ENCODE data around the gene TRAF2.

TRAF2 gene

DNA sequence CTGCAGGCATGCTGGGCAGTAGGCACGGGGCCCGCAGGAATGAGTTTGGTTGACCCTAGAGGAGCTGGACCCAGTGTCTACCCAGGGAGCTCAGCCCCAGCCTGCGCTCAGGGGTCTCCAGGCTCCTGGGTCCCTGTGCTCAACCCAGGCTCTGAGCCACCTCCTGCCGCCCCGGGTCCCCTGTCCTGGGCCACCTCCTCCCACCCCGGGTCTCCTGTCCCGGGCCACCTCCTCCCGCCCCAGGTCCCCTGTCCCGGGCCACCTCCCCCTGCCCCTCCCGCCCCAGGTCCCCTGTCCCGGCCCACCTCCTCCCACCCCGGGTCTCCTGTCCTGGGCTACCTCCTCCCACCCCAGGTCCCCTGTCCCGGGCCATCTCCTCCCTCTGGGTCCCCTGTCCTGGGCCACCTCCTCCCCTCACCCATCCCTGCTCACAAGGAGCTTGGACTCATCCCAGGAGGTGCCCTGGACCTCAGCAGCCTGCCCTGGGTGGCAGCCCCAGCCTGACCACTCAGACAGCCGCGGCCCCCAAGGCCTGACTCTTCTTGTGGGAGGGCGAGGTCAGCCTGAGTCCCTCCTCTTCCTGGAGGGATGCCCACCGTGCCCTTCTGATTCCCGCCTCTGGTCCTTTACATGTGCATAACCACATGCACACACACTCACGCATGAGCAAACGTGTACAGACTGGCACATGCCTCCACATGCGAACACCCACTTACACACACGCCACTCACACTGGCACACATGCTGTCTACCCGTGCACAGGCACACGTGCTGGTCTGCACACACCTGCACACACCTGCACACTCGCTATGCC is 68.2 kb downstream of the TRAF2 start:
- Histone ChIP-seq H3K36me3 (ENCODE audit: low read depth) (no peaks in the 10 kb centered on the region), H3K4me3 (ENCODE audit: severe bottlenecking) (no peak overlapping the region), H3K4me1 (ENCODE audit: insufficient read depth, poor library complexity, severe bottlenecking) (no peaks in the 10 kb centered on the region), H3K27me3 (ENCODE audit: insufficient read depth, poor library complexity, severe bottlenecking) (no peaks in the 10 kb centered on the region), H3K27ac (ENCODE audit: poor library complexity, severe bottlenecking) (no peak overlapping the region), H3K9me3 (ENCODE audit: severe bottlenecking) (no peaks in the 10 kb centered on the region)
- TF ChIP-seq, protein P1, sequence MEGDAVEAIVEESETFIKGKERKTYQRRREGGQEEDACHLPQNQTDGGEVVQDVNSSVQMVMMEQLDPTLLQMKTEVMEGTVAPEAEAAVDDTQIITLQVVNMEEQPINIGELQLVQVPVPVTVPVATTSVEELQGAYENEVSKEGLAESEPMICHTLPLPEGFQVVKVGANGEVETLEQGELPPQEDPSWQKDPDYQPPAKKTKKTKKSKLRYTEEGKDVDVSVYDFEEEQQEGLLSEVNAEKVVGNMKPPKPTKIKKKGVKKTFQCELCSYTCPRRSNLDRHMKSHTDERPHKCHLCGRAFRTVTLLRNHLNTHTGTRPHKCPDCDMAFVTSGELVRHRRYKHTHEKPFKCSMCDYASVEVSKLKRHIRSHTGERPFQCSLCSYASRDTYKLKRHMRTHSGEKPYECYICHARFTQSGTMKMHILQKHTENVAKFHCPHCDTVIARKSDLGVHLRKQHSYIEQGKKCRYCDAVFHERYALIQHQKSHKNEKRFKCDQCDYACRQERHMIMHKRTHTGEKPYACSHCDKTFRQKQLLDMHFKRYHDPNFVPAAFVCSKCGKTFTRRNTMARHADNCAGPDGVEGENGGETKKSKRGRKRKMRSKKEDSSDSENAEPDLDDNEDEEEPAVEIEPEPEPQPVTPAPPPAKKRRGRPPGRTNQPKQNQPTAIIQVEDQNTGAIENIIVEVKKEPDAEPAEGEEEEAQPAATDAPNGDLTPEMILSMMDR (IDR thresholded peaks at IDR 0.05; ENCODE audit: poor library complexity, severe bottlenecking) = no peak
- no peak for DNase-seq (ENCODE audit: low spot score)
- ATAC-seq (ENCODE audit: low read depth) = no peak

DNA sequence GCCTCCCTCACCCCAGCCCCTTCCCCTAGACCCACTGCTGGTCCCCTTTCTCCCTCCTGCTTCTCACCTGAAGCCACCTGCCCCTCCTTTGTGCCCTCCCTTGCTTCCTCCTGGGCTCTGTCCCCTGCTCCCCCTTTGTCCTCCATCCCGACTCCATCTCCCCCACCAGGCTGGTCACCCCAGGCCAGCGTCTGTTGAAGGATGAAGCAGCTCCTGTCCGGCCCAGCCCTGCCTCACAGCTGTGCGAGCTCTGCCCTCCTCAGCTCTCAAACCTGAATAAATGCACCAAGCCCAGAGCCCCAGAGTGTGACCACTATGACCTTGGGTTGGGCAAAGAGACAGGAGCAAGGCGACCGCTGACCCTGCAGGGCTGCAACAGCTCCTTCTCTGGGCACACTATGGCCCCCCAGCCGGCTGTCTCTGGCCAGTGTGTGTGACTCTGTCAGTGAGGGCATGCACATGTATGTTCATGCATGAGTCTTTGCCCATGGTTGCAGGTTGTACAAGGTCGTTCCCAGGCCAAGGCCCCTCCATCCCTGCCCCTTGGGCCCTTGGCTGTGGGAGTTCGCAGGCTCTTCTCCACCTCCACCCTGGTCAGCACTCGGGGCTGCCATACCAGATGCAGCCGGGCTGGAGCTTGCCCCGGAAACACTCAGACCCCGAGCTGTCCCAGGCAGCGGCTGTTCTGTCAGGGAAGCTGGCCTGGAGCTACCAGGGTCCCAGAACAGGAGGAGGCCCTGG is 69.1 kb downstream of the TRAF2 start:
- Histone ChIP-seq H3K9me3 (ENCODE audit: severe bottlenecking) (no peaks in the 10 kb centered on the region), H3K4me3 (ENCODE audit: severe bottlenecking) (no peak overlapping the region), H3K27ac (ENCODE audit: poor library complexity, severe bottlenecking) (no peak overlapping the region), H3K36me3 (ENCODE audit: low read depth) (no peaks in the 10 kb centered on the region), H3K4me1 (ENCODE audit: insufficient read depth, poor library complexity, severe bottlenecking) (no peaks in the 10 kb centered on the region), H3K27me3 (ENCODE audit: insufficient read depth, poor library complexity, severe bottlenecking) (no peaks in the 10 kb centered on the region)
- TF ChIP-seq, protein P1 (IDR thresholded peaks at IDR 0.05; ENCODE audit: poor library complexity, severe bottlenecking) = no peak
- DNase-seq (ENCODE audit: low spot score) (no peak), ATAC-seq (ENCODE audit: low read depth) (no peak)

DNA sequence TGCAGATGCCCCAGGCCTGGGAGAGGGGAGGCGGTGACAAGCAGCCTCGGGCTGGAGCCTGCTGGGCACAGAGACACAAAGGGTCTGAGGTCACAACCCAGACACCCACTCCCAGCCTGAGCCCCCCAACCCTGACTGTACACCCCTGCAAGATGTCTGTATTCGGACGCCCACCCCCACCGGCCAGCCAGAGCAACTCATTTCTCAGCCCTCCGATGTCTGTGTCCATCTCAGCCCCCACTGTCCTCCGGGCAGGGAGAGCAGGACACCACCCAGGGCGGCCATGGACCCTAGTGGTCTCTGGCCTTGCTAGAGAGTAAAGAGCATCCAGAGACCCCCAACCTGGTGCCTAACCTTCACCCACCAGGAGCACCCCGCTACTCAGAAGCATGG is 69.6 kb downstream of the TRAF2 start:
- ATAC-seq (ENCODE audit: low read depth) = no peak
- no peaks in the 10 kb centered on the region for H3K4me1 ChIP-seq (ENCODE audit: insufficient read depth, poor library complexity, severe bottlenecking)
- DNase-seq (ENCODE audit: low spot score) = no peak
- H3K27me3 ChIP-seq (ENCODE audit: insufficient read depth, poor library complexity, severe bottlenecking) = no peaks in the 10 kb centered on the region
- TF ChIP-seq, protein P1 (IDR thresholded peaks at IDR 0.05; ENCODE audit: poor library complexity, severe bottlenecking) = no peak
- no peaks in the 10 kb centered on the region for H3K36me3 ChIP-seq (ENCODE audit: low read depth)
- no peak overlapping the region for H3K27ac ChIP-seq (ENCODE audit: poor library complexity, severe bottlenecking)
- H3K9me3 ChIP-seq (ENCODE audit: severe bottlenecking) = no peaks in the 10 kb centered on the region
- no peak overlapping the region for H3K4me3 ChIP-seq (ENCODE audit: severe bottlenecking)

DNA sequence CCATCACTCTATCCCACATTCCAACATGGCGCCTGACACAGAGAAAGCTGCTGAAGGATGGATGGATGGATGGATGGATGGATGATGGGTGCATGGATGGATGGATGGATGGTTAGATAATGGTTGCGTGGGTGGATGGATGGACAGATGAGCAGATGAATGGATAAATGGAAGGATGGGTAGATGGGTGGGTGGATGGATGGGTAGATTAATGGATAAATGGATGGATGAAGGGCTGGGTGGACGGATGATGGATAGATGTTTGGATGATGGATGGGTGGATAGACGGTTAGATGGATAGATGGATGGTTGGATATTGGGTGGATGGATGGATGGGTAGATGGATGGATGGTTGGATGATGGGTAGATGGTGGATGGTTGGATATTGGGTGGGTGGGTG is 70.3 kb downstream of the TRAF2 start:
- Histone ChIP-seq H3K4me1 (ENCODE audit: insufficient read depth, poor library complexity, severe bottlenecking) (no peaks in the 10 kb centered on the region), H3K36me3 (ENCODE audit: low read depth) (no peaks in the 10 kb centered on the region), H3K27ac (ENCODE audit: poor library complexity, severe bottlenecking) (no peak overlapping the region), H3K4me3 (ENCODE audit: severe bottlenecking) (no peak overlapping the region), H3K9me3 (ENCODE audit: severe bottlenecking) (no peaks in the 10 kb centered on the region), H3K27me3 (ENCODE audit: insufficient read depth, poor library complexity, severe bottlenecking) (no peaks in the 10 kb centered on the region)
- TF ChIP-seq, protein P1 (IDR thresholded peaks at IDR 0.05; ENCODE audit: poor library complexity, severe bottlenecking) = no peak
- ATAC-seq (ENCODE audit: low read depth) (no peak), DNase-seq (ENCODE audit: low spot score) (no peak)

DNA sequence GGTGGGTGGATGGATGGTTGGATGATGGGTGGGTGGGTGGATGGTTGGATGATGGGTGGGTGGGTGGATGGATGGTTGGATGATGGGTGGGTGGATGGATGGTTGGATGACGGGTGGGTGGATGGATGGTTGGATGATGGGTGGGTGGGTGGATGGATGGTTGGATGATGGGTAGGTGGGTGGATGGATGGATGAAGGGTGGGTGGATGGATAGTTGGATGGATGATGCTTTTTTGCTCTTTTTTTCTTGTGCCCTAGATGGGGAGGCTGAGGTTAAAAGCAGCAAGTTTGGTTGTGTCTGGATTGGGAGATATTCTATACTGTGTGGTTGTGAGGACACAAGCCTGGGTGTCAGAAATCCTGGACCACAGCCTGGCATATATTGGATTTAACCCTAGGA is 71.1 kb downstream of the TRAF2 start:
- TF ChIP-seq, protein P1 (IDR thresholded peaks at IDR 0.05; ENCODE audit: poor library complexity, severe bottlenecking) = no peak
- no peaks in the 10 kb centered on the region for H3K27me3 ChIP-seq (ENCODE audit: insufficient read depth, poor library complexity, severe bottlenecking)
- no peak for ATAC-seq (ENCODE audit: low read depth)

More for the DNA sequence above, 71.1 kb downstream of the TRAF2 start:
- H3K9me3 ChIP-seq (ENCODE audit: severe bottlenecking) = no peaks in the 10 kb centered on the region
- H3K4me1 ChIP-seq (ENCODE audit: insufficient read depth, poor library complexity, severe bottlenecking) = no peaks in the 10 kb centered on the region
- no peak overlapping the region for H3K27ac ChIP-seq (ENCODE audit: poor library complexity, severe bottlenecking)
- H3K4me3 ChIP-seq (ENCODE audit: severe bottlenecking) = no peak overlapping the region
- no peaks in the 10 kb centered on the region for H3K36me3 ChIP-seq (ENCODE audit: low read depth)
- DNase-seq (ENCODE audit: low spot score) = no peak

Data from RWPE2 (cell line).